Loucy (cell line): ENCODE data around the gene BPTF.
A peak's percentile ranks its signal among the peaks of the same experiment; 100 is the strongest.
"Not testable (repeated sequence)": the region's sequence is repeated elsewhere in the genome, so short reads cannot be mapped to it uniquely, and the experiment has no call there.

ENCODE experiments used
- H2AFZ ChIP-seq: fragments of 200-600 bp; sonication (generic); 2 replicates; pipeline ENCODE4 v1.6.0; 2016; ENCODE audit warnings: antibody characterized with exemption, mild to moderate bottlenecking, low read length, moderate library complexity
- H3F3A ChIP-seq: fragments of 200-600 bp; 2 replicates; pipeline ENCODE4 v1.6.0; 2016; ENCODE audit warnings: antibody characterized with exemption, low read depth, mild to moderate bottlenecking
- H3K27me3 ChIP-seq: fragments of 200-600 bp; sonication (generic); 2 replicates; pipeline ENCODE4 v1.6.1; 2014; ENCODE audit warnings: low read length, mild to moderate bottlenecking; ENCODE audit not compliant: insufficient read depth, poor library complexity, severe bottlenecking
- H3K36me3 ChIP-seq: fragments of 200-600 bp; sonication (generic); 2 replicates; pipeline ENCODE4 v1.6.1; 2016; ENCODE audit warnings: low read length; ENCODE audit not compliant: insufficient read depth
- H3K4me1 ChIP-seq: fragments of 200-600 bp; sonication (generic); 2 replicates; pipeline ENCODE4 v1.5.1; 2014; ENCODE audit warnings: low read length, mild to moderate bottlenecking; ENCODE audit not compliant: insufficient read depth, poor library complexity, severe bottlenecking
- H3K4me2 ChIP-seq: fragments of 200-600 bp; sonication (generic); 2 replicates; pipeline ENCODE4 v1.6.0; 2014; ENCODE audit warnings: antibody characterized with exemption, low read length, low read depth, mild to moderate bottlenecking; ENCODE audit not compliant: poor library complexity, severe bottlenecking
- H3K4me3 ChIP-seq: fragments of 200-600 bp; sonication (generic); 2 replicates; pipeline ENCODE4 v1.5.1; 2014; ENCODE audit warnings: low read length, mild to moderate bottlenecking, mixed read lengths; ENCODE audit not compliant: poor library complexity, severe bottlenecking
- H3K79me2 ChIP-seq: fragments of 200-600 bp; sonication (generic); 2 replicates; pipeline ENCODE4 v1.6.1; 2014; ENCODE audit warnings: low read length; ENCODE audit not compliant: insufficient read depth
- H3K9ac ChIP-seq: fragments of 200-600 bp; sonication (generic); 2 replicates; pipeline ENCODE4 v1.6.0; 2014; ENCODE audit warnings: mild to moderate bottlenecking, low read depth, low read length, moderate library complexity; ENCODE audit not compliant: poor library complexity, severe bottlenecking
- H3K9me2 ChIP-seq: fragments of 200-600 bp; sonication (generic); replicated peaks from 2 replicates; pipeline ENCODE4 v1.6.1; 2016; ENCODE audit warnings: low read depth, low read length, mixed read lengths
- H3K9me3 ChIP-seq: fragments of 200-600 bp; sonication (generic); 2 replicates; pipeline ENCODE4 v1.6.1; 2014; ENCODE audit warnings: mild to moderate bottlenecking, antibody characterized with exemption, low read length, low read depth; ENCODE audit not compliant: insufficient read depth
- H4K20me1 ChIP-seq: fragments of 200-600 bp; sonication (generic); 2 replicates; pipeline ENCODE4 v1.6.0; 2014; ENCODE audit warnings: antibody characterized with exemption, low read length, mild to moderate bottlenecking; ENCODE audit not compliant: insufficient read depth, poor library complexity, severe bottlenecking
- EZH2phosphoT487 ChIP-seq: fragments of 200-600 bp; IDR thresholded peaks from 2 replicates; pipeline ENCODE4 v1.6.1; 2018; ENCODE audit warnings: antibody characterized with exemption, mild to moderate bottlenecking, moderate library complexity, borderline replicate concordance
- TF ChIP-seq, protein P1 (sequence below): fragments of 200-600 bp; sonication (generic); conservative IDR thresholded peaks from 2 replicates; pipeline ENCODE4 v1.5.1; 2014; ENCODE audit warnings: mild to moderate bottlenecking, antibody characterized with exemption, low read length

BPTF gene

DNA sequence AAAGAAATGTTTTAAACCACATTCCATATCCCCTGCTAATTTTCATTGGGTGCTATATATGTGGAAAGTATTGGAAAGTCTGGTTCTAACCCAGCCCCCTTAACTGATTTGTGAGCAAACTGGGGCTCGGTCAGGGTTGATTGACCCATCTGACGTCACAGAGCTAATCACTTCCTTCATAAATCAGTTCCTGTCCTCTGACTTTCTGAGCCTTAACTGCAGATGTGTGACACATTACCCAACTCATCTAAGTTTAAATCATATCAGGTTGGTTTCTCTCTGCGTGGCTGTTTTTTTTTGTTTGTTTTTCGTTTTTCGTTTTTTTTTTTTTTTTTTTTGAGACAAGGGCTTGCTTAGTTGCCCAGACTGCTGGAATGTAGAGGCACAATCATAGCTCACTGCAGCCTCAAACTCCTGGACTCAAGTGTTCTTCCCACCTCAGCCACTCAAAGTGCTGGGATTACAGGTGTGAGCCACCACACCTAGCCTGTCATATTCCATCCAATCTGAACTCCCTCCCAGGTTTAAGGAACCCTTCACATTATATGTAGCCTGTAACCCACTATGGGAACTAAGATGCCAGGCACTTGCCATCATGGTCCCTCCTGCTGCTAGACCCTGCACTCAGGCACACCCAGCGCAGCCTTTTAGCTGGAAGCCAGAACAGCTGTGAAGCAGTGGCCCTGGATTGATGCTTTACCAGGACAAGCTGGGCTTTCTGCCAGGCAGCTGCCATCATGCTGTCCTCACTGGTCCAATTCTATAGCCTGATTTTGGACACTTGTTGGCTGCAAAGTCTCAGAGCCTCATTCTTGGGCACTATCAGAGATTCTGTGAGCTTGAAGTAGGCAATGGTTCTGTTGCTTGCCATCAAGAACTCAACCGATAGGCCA, 6.9 kb upstream of the BPTF start:
- no peak overlapping the region for H3K4me2 ChIP-seq
- no peaks in the 10 kb centered on the region for H3F3A ChIP-seq
- no peak overlapping the region for H3K9ac ChIP-seq

DNA sequence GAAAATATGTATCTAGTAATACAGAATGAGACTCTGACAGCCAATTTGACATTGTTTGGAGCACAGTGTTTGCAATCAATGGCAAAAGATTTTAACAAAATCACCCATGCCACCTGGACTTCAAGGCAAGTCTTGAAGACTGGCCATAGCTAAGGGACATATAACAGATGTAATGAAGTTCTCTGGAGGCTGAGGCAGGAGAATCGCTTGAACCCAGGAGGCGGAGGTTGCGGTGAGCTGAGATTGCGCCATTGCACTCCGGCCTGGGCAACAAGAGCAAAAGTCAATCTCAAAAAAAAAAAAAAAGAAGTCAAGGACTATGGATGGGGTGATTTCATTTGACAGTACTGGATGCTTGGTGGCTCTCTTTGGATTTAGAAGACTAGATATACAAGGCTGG, 5.6 kb upstream of the BPTF start:
- H4K20me1 ChIP-seq: no peaks in the 10 kb centered on the region
- no peaks in the 10 kb centered on the region for H3F3A ChIP-seq
- no peak for TF ChIP-seq EZH2phosphoT487
- TF ChIP-seq, protein P1, sequence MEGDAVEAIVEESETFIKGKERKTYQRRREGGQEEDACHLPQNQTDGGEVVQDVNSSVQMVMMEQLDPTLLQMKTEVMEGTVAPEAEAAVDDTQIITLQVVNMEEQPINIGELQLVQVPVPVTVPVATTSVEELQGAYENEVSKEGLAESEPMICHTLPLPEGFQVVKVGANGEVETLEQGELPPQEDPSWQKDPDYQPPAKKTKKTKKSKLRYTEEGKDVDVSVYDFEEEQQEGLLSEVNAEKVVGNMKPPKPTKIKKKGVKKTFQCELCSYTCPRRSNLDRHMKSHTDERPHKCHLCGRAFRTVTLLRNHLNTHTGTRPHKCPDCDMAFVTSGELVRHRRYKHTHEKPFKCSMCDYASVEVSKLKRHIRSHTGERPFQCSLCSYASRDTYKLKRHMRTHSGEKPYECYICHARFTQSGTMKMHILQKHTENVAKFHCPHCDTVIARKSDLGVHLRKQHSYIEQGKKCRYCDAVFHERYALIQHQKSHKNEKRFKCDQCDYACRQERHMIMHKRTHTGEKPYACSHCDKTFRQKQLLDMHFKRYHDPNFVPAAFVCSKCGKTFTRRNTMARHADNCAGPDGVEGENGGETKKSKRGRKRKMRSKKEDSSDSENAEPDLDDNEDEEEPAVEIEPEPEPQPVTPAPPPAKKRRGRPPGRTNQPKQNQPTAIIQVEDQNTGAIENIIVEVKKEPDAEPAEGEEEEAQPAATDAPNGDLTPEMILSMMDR: no peak
- H3K9me2 ChIP-seq: no peaks in the 10 kb centered on the region
- no peaks in the 10 kb centered on the region for H3K27me3 ChIP-seq
- H2AFZ ChIP-seq: no peak overlapping the region
- peaks cover under 1% of the 10 kb centered on the region; the same call in 1 of the 2 replicates for H3K79me2 ChIP-seq
- no peak overlapping the region for H3K4me3 ChIP-seq
- H3K4me1 ChIP-seq: peaks cover 3% of the 10 kb centered on the region
- H3K4me2 ChIP-seq: no peak overlapping the region
- H3K9ac ChIP-seq: no peak overlapping the region
- no peaks in the 10 kb centered on the region for H3K9me3 ChIP-seq
- H3K36me3 ChIP-seq: no peaks in the 10 kb centered on the region

More for the DNA sequence above, 6.9 kb upstream of the BPTF start:
- no peaks in the 10 kb centered on the region for H3K27me3 ChIP-seq
- no peak for TF ChIP-seq EZH2phosphoT487
- TF ChIP-seq, protein P1: no peak
- no peaks in the 10 kb centered on the region for H3K36me3 ChIP-seq
- H3K4me3 ChIP-seq: no peak overlapping the region
- no peaks in the 10 kb centered on the region for H3K9me3 ChIP-seq
- H4K20me1 ChIP-seq: no peaks in the 10 kb centered on the region
- H2AFZ ChIP-seq: no peak overlapping the region
- H3K4me1 ChIP-seq: no peaks in the 10 kb centered on the region
- H3K79me2 ChIP-seq: no peaks in the 10 kb centered on the region
- H3K9me2 ChIP-seq: no peaks in the 10 kb centered on the region

DNA sequence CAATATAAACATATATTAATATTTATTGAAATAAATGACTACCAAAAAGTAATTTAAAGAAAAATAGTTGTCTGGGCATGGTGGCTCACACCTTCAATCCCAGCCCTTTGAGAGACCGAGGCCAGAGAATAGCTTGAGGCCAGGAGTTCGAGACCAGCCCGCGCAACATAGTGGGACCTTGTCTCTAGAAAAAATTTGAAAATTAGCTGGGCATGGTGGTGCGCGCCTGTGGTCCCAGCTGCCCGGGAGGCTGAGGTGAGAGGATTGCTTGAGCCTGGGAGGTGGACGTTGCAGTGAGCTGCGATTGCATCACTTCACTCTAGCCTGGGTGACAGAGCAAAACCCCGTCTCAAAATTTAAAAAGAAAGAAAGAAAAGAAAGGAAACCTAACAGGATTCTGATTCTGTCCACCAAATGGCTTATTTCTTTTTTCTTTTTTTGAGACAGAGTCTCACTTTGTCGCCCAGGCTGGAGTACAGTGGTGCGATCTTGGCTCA, 3.4 kb upstream of the BPTF start:
- Histone ChIP-seq H3K9ac (no peak overlapping the region), H3K4me3 (no peak overlapping the region), H3K79me2 (peaks cover 13% of the 10 kb centered on the region), H2AFZ (no peak overlapping the region), H3K36me3 (no peaks in the 10 kb centered on the region), H3F3A (no peaks in the 10 kb centered on the region), H3K9me2 (no peaks in the 10 kb centered on the region), H3K4me1 (peaks cover 6% of the 10 kb centered on the region), H3K4me2 (no peak overlapping the region), H3K27me3 (peaks cover 4% of the 10 kb centered on the region), H4K20me1 (peaks cover 5% of the 10 kb centered on the region), H3K9me3 (no peaks in the 10 kb centered on the region)
- no peak for TF ChIP-seq EZH2phosphoT487

DNA sequence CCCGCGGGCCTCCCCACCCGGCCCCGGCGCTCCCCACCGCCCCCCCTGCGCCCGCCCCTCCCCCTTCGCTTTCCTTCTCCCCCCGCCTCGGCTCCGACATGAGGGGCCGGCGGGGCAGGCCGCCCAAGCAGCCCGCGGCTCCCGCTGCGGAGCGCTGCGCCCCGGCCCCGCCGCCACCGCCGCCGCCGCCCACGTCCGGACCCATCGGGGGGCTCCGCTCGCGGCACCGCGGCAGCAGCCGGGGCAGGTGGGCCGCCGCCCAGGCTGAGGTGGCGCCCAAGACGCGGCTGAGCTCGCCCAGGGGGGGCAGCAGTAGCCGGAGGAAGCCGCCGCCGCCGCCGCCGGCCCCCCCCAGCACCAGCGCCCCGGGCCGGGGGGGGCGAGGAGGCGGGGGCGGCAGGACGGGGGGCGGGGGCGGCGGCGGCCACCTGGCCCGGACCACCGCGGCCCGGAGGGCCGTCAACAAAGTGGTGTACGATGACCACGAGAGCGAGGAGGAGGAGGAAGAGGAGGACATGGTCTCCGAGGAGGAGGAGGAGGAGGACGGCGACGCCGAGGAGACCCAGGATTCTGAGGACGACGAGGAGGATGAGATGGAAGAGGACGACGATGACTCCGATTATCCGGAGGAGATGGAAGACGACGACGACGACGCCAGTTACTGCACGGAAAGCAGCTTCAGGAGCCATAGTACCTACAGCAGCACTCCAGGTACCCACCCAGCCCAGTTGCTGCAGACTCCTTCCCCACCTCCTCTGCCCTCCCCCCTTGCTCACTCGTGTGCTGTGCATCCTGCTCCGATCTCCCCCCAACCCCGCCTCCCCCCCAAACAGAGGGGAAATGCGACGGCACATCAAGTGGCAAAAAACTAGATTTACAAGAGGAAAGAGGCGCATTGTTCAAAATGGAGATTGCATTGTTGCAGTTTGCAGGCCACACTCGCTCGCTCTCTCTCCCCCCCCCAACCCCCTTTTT, 611 bp downstream of the BPTF start:
- H3F3A ChIP-seq, H3K9me2 ChIP-seq, H3K36me3 ChIP-seq, H3K9me3 ChIP-seq, H3K27me3 ChIP-seq, H2AFZ ChIP-seq: not testable (repeated sequence)
- Histone ChIP-seq H4K20me1 (peaks cover 43% of the 10 kb centered on the region), H3K9ac (peak overlapping the region; percentile 90), H3K4me2 (peak overlapping the region; percentile 99), H3K79me2 (peaks cover 53% of the 10 kb centered on the region), H3K4me1 (peaks cover 40% of the 10 kb centered on the region), H3K4me3 (peak overlapping the region; percentile 92)
